Suprapubic skin (tissue), 4 donors: ENCODE results near the gene CYP2J2.

Experiments used
- EP300 ChIP-seq: sonication (generic); formaldehyde crosslinking; IDR thresholded peaks from one replicate; pipeline ENCODE4 v1.6.1; 2017; ENCODE audit warnings: antibody characterized with exemption
- POLR2AphosphoS5 ChIP-seq, 3 donors: sonication (generic); formaldehyde crosslinking; IDR thresholded peaks; one replicate each; pipeline ENCODE4 v1.6.1; 2017; ENCODE audit warnings: antibody characterized with exemption in 3 of 3
- TF ChIP-seq, protein P1 (sequence below), 2 donors: fragments of 200-600 bp in 1 of 2; fragments of 450-650 bp in 1 of 2; sonication (generic) in 1 of 2; IDR thresholded peaks; one replicate each; pipeline ENCODE4 v1.5.1; 2016 to 2019; ENCODE audit warnings: antibody characterized with exemption in 2 of 2, mild to moderate bottlenecking in 1 of 2, moderate library complexity in 1 of 2

GRCh38 chr1:59919746-59920145 lies 6.8 kb downstream of the CYP2J2 start:
- TF ChIP-seq, protein P1, sequence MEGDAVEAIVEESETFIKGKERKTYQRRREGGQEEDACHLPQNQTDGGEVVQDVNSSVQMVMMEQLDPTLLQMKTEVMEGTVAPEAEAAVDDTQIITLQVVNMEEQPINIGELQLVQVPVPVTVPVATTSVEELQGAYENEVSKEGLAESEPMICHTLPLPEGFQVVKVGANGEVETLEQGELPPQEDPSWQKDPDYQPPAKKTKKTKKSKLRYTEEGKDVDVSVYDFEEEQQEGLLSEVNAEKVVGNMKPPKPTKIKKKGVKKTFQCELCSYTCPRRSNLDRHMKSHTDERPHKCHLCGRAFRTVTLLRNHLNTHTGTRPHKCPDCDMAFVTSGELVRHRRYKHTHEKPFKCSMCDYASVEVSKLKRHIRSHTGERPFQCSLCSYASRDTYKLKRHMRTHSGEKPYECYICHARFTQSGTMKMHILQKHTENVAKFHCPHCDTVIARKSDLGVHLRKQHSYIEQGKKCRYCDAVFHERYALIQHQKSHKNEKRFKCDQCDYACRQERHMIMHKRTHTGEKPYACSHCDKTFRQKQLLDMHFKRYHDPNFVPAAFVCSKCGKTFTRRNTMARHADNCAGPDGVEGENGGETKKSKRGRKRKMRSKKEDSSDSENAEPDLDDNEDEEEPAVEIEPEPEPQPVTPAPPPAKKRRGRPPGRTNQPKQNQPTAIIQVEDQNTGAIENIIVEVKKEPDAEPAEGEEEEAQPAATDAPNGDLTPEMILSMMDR (IDR thresholded peaks at IDR 0.05), result no peak
- no peak for TF ChIP-seq EP300
- TF ChIP-seq POLR2AphosphoS5 (IDR thresholded peaks at IDR 0.05), result no peak
